GM12878 (cell line): Measurements from ENCODE around the gene SDS. TPM values are rescaled to one million over a fixed set of nuclear protein-coding genes. Genes with fewer than 3 reads are reported as not detected.

ENCODE experiments used
- ATAC-seq: fragments of 200-7000 bp; cut with Tn5 transposase; 3 replicates; pipeline ENCODE4 v1.9.1; 2020; ENCODE audit warnings: mild to moderate bottlenecking, moderate library complexity
- BruUV-seq: library from RNA; stranded (reverse); fragments of 400-500 nt; replicated peaks from 2 replicates; lab custom pipeline; 2021; lab: Mats Ljungman, UMichigan
- CTCF ChIA-PET: fragments of 300-600 bp; sonication (Branson Sonifier 250); formaldehyde crosslinking; extraction: SDS; loops from one replicate; lab custom pipeline; 2021; ENCODE audit warnings: inconsistent platforms; lab: Yijun Ruan, JAX
- POLR2A ChIA-PET: fragments of 350-600 bp; formaldehyde crosslinking; extraction: SDS; loops from one replicate; lab custom pipeline; 2021; ENCODE audit warnings: inconsistent platforms; lab: Charles Lee
- RAD21 ChIA-PET: fragments of 300-600 bp; sonication (Branson Sonifier 250); formaldehyde crosslinking; loops from one replicate; lab custom pipeline; 2023; ENCODE audit warnings: antibody characterized with exemption; ENCODE audit not compliant: unreplicated experiment; lab: Charles Lee
- SMC1A ChIA-PET: fragments of 300-600 bp; sonication (Branson Sonifier 250); formaldehyde crosslinking; loops from one replicate; lab custom pipeline; 2023; ENCODE audit not compliant: unreplicated experiment, uncharacterized antibody; lab: Charles Lee
- DNase-seq: peaks from one replicate; pipeline ENCODE4 v3.0.0-alpha.2; 2011; ENCODE audit warnings: low read depth, low spot score
- FAIRE-seq: peaks from 3 replicates; lab custom pipeline; 2011; peaks lifted over from hg19 to GRCh38; lab: Jason Lieb, UNC
- H2AFZ ChIP-seq: 2 replicates; pipeline ENCODE4 v1.6.0; 2011; ENCODE audit warnings: low read depth, low read length, control low read depth; ENCODE audit not compliant: control insufficient read depth
- H3K27ac ChIP-seq: 2 replicates; pipeline ENCODE4 v1.5.1; 2011; ENCODE audit warnings: control low read depth; ENCODE audit not compliant: control insufficient read depth, insufficient read depth
- H3K27me3 ChIP-seq, 2 experiments: replicated peaks in 1 of 2; 2 replicates each; pipeline versions ENCODE4 v1.6.0 to v1.6.1; 2011; ENCODE audit warnings: low read length in 1 of 2; ENCODE audit not compliant: control insufficient read depth in 2 of 2, insufficient read depth in 2 of 2
- H3K36me3 ChIP-seq, 2 experiments: 2 replicates each; pipeline ENCODE4 v1.5.1; 2011; ENCODE audit warnings: low read length in 1 of 2; ENCODE audit not compliant: control insufficient read depth in 2 of 2, insufficient read depth in 2 of 2
- H3K4me1 ChIP-seq: 2 replicates; pipeline ENCODE4 v1.6.1; 2011; ENCODE audit warnings: mild to moderate bottlenecking, low read length, moderate library complexity, mixed read lengths; ENCODE audit not compliant: control insufficient read depth, insufficient read depth
- H3K4me2 ChIP-seq: 2 replicates; pipeline ENCODE4 v1.6.0; 2011; ENCODE audit warnings: control low read depth; ENCODE audit not compliant: control insufficient read depth, insufficient read depth
- H3K4me3 ChIP-seq: fragments of 200-600 bp; sonication (generic); 2 replicates; pipeline ENCODE4 v1.5.1; 2016
- H3K79me2 ChIP-seq: 2 replicates; pipeline ENCODE4 v1.6.0; 2011; ENCODE audit warnings: low read length; ENCODE audit not compliant: control insufficient read depth, insufficient read depth
- H3K9ac ChIP-seq: 2 replicates; pipeline ENCODE4 v1.8.0; 2011; ENCODE audit warnings: low read length, control low read depth, mixed read lengths; ENCODE audit not compliant: control insufficient read depth, insufficient read depth
- H3K9me3 ChIP-seq: replicated peaks from 3 replicates; pipeline ENCODE4 v1.5.1; 2011; ENCODE audit warnings: mild to moderate bottlenecking, low read length; ENCODE audit not compliant: control insufficient read depth, insufficient read depth
- H4K20me1 ChIP-seq: 2 replicates; pipeline ENCODE4 v1.6.0; 2011; ENCODE audit not compliant: control insufficient read depth, insufficient read depth
- CREM ChIP-seq: IDR thresholded peaks from 2 replicates; pipeline ENCODE4 v1.6.1; 2014; ENCODE audit warnings: antibody characterized with exemption, low read depth
- DPF2 ChIP-seq: fragments of 450-650 bp; IDR thresholded peaks from 2 replicates; pipeline ENCODE4 v1.6.1; 2017; ENCODE audit warnings: mild to moderate bottlenecking
- EP300 ChIP-seq, 2 experiments: fragments of 150-350 bp in 1 of 2; IDR thresholded peaks; 2 replicates each; pipeline ENCODE4 v1.6.1; 2011 to 2012; ENCODE audit warnings: low read depth in 2 of 2, low read length in 2 of 2, borderline replicate concordance in 1 of 2, improper control_type of control experiment in 1 of 2, inconsistent platforms in 1 of 2; ENCODE audit not compliant: control insufficient read depth in 1 of 2
- RAD21 ChIP-seq: IDR thresholded peaks from 2 replicates; pipeline ENCODE4 v1.6.1; 2011; ENCODE audit warnings: mild to moderate bottlenecking, low read depth, low read length, moderate library complexity; ENCODE audit not compliant: insufficient read depth
- RCOR1 ChIP-seq: conservative IDR thresholded peaks from 2 replicates; pipeline ENCODE4 v1.6.1; 2012; ENCODE audit warnings: low read depth, low read length, improper control_type of control experiment
- STAT3 ChIP-seq: IDR thresholded peaks from 2 replicates; pipeline ENCODE4 v1.6.1; 2011; ENCODE audit warnings: low read depth, low read length, improper control_type of control experiment
- SUPT20H ChIP-seq: IDR thresholded peaks from 2 replicates; pipeline ENCODE4 v1.6.1; 2011; ENCODE audit warnings: low read depth, mild to moderate bottlenecking, low read length, moderate library complexity, borderline replicate concordance; ENCODE audit not compliant: control insufficient read depth
- TBL1XR1 ChIP-seq: IDR thresholded peaks from 2 replicates; pipeline ENCODE4 v1.6.1; 2012; ENCODE audit warnings: low read depth, low read length, improper control_type of control experiment
- WGBS: methylation state at CpG from one replicate; pipeline ENCODE4 v1.1.6; 2016; ENCODE audit warnings: low lambda C conversion rate; ENCODE audit not compliant: insufficient replicate concordance, insufficient coverage; ENCODE audit errors: missing lambda C conversion rate; 5-methylcytosine and 5-hydroxymethylcytosine counted together
- in situ Hi-C: fragments of 300-500 bp; cut with MboI; formaldehyde crosslinking; loops from 9 replicates; pipeline ENCODE4 v1.14.3; 2018; ENCODE audit warnings: mixed read lengths
- intact Hi-C: fragments of 100-400 bp; cut with micrococcal nuclease; formaldehyde crosslinking; loops from one replicate; pipeline ENCODE4 v1.14.2; 2022; ENCODE audit not compliant: unreplicated experiment
- polyA plus RNA-seq, 11 experiments: library from polyadenylated mRNA; depleted of rRNA in 4 of 11; unstranded in 6 of 11; stranded (reverse) in 5 of 11; fragments of >200 nt; fragmentation: Nextera tagmentation in 4 of 11; fragmentation: Illumina TruSeq in 1 of 11; extraction: Ambion mirVana in 4 of 11; extraction: Trizol in 1 of 11; gene quantifications; 1 replicate in 1 of 11; 2 replicates in 10 of 11; pipeline versions ENCODE4 v1.2.1 to v1.2.3, GENCODE V29; 2011 to 2016; ENCODE audit warnings: inconsistent platforms in 2 of 11, missing spikeins in 2 of 11, low read depth in 1 of 11
- total RNA-seq, 4 experiments: library from RNA; depleted of rRNA in 3 of 4; stranded (reverse); fragments of >200 nt in 3 of 4; fragmentation: Illumina TruSeq in 1 of 4; extraction: Trizol in 1 of 4; gene quantifications; 2 replicates each; pipeline versions ENCODE4 v1.2.1 to v1.2.3, GENCODE V29; 2013 to 2021
- TF ChIP-seq, protein P1 (sequence below): fragments of 450-650 bp; IDR thresholded peaks from 2 replicates; pipeline ENCODE4 v1.6.1; 2017; ENCODE audit warnings: mild to moderate bottlenecking, moderate library complexity
- TF ChIP-seq, protein P2 (sequence below): IDR thresholded peaks from 2 replicates; pipeline ENCODE4 v1.6.1; 2011; ENCODE audit warnings: mild to moderate bottlenecking, low read depth, low read length, moderate library complexity; ENCODE audit not compliant: insufficient replicate concordance
- TF ChIP-seq, protein P3 (sequence below): fragments of 150-350 bp; IDR thresholded peaks from 2 replicates; pipeline ENCODE4 v1.6.1; 2014; ENCODE audit warnings: mild to moderate bottlenecking, low read depth, low read length

The SDS gene
- total and polyA plus RNA-seq, 10 of the 15 experiments (the other 5 are each of a cell fraction or from before 2014, with no cell fraction given) = 0.18 TPM; not detected in 9

DNA sequence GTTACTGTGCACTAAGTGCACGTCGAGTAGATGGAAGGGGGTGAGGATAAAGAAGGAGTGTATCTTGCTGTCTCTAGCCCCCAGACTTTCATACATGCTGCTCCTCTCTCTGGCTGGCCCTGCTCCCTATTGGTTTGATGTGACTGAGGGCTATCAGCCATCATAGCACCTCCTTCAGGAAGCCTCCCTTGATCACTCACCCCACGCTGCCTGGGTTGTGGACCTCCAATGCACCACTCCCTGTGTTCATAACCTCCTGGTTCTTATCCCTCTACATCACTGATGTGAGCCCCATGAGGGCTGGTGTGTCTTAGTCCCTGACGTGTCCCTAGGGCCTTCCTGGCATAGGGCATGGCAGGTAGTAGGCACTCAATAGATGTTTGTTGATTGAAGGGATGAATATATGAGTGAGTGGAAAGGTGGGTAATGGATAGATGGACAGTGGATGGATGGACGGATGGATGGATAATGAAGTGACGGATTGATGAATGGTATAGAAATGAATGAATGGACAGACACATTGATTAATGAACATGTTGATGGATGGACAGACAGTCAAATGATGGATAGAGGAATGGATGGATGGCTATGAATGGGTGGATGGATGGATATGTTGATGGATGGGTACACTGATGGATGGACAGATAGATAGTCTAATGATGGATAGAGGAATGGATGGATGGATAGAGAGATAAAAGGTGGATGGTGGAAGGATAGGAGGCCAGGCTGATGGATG is 33.5 kb upstream of the SDS start:
- intact Hi-C loops = loop anchor here (10.0 kb wide), 1 partner anchor 478 kb away; no protein-coding TSS in a partner anchor
- TF ChIP-seq, protein P1, sequence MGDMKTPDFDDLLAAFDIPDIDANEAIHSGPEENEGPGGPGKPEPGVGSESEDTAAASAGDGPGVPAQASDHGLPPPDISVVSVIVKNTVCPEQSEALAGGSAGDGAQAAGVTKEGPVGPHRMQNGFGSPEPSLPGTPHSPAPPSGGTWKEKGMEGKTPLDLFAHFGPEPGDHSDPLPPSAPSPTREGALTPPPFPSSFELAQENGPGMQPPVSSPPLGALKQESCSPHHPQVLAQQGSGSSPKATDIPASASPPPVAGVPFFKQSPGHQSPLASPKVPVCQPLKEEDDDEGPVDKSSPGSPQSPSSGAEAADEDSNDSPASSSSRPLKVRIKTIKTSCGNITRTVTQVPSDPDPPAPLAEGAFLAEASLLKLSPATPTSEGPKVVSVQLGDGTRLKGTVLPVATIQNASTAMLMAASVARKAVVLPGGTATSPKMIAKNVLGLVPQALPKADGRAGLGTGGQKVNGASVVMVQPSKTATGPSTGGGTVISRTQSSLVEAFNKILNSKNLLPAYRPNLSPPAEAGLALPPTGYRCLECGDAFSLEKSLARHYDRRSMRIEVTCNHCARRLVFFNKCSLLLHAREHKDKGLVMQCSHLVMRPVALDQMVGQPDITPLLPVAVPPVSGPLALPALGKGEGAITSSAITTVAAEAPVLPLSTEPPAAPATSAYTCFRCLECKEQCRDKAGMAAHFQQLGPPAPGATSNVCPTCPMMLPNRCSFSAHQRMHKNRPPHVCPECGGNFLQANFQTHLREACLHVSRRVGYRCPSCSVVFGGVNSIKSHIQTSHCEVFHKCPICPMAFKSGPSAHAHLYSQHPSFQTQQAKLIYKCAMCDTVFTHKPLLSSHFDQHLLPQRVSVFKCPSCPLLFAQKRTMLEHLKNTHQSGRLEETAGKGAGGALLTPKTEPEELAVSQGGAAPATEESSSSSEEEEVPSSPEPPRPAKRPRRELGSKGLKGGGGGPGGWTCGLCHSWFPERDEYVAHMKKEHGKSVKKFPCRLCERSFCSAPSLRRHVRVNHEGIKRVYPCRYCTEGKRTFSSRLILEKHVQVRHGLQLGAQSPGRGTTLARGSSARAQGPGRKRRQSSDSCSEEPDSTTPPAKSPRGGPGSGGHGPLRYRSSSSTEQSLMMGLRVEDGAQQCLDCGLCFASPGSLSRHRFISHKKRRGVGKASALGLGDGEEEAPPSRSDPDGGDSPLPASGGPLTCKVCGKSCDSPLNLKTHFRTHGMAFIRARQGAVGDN = no peak
- TF ChIP-seq DPF2 (no peak), STAT3 (no peak), EP300 (IDR thresholded peaks at IDR 0.05; ENCODE audit: borderline replicate concordance in 1 of 2, control insufficient read depth in 1 of 2, low read depth in 2 of 2, low read length in 2 of 2) (no peak), RAD21 (no peak), CREM (no peak), TBL1XR1 (no peak), RCOR1 (no peak), SUPT20H (no peak)
- TF ChIP-seq, protein P2, sequence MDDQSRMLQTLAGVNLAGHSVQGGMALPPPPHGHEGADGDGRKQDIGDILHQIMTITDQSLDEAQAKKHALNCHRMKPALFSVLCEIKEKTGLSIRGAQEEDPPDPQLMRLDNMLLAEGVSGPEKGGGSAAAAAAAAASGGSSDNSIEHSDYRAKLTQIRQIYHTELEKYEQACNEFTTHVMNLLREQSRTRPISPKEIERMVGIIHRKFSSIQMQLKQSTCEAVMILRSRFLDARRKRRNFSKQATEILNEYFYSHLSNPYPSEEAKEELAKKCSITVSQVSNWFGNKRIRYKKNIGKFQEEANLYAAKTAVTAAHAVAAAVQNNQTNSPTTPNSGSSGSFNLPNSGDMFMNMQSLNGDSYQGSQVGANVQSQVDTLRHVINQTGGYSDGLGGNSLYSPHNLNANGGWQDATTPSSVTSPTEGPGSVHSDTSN = no peak
- TF ChIP-seq, protein P3, sequence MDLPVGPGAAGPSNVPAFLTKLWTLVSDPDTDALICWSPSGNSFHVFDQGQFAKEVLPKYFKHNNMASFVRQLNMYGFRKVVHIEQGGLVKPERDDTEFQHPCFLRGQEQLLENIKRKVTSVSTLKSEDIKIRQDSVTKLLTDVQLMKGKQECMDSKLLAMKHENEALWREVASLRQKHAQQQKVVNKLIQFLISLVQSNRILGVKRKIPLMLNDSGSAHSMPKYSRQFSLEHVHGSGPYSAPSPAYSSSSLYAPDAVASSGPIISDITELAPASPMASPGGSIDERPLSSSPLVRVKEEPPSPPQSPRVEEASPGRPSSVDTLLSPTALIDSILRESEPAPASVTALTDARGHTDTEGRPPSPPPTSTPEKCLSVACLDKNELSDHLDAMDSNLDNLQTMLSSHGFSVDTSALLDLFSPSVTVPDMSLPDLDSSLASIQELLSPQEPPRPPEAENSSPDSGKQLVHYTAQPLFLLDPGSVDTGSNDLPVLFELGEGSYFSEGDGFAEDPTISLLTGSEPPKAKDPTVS = no peak
- no peak for ATAC-seq
- in situ Hi-C loops = loop anchor here (10.0 kb wide), 1 partner anchor 478 kb away; no protein-coding TSS in a partner anchor
- DNase-seq = no peak
- no peaks in the 10 kb centered on the region for H3K79me2 ChIP-seq
- ChIA-PET SMC1A (no interaction called here), CTCF (interaction anchor here (1.0 kb wide), 1 partner anchor 453 kb away, joined by 4 read pairs; no protein-coding TSS in a partner anchor), POLR2A (no interaction called here), RAD21 (no interaction called here)
- H3K9me3 ChIP-seq = no peaks in the 10 kb centered on the region
- no TSS peak for BruUV-seq
- H3K4me2 ChIP-seq = no peak overlapping the region
- H3K9ac ChIP-seq = no peak overlapping the region
- no peaks in the 10 kb centered on the region for H3K4me1 ChIP-seq
- H3K27ac ChIP-seq = no peak overlapping the region
- no peak for FAIRE-seq
- 17% methylated on average over 6 of the region's 6 CpGs for WGBS
- H3K27me3 ChIP-seq = peaks cover 2 to 9% of the 10 kb centered on the region in 2 experiments; a peak in 3 of 4 replicates
- no peaks in the 10 kb centered on the region for H3K36me3 ChIP-seq
- H2AFZ ChIP-seq = no peak overlapping the region
- no peaks in the 10 kb centered on the region; the same call in 1 of the 2 replicates for H4K20me1 ChIP-seq
- no peak overlapping the region for H3K4me3 ChIP-seq
